Transverse colon (tissue), 3 donors: ENCODE measurements around the gene ZBTB7C.

Experiments
- EP300 ChIP-seq: sonication (generic); formaldehyde crosslinking; IDR thresholded peaks from one replicate; pipeline ENCODE4 v1.6.1; 2017; ENCODE audit warnings: antibody characterized with exemption, low read depth
- POLR2AphosphoS5 ChIP-seq, 3 donors: sonication (generic); formaldehyde crosslinking; IDR thresholded peaks; one replicate each; pipeline ENCODE4 v1.6.1; 2016; ENCODE audit warnings: antibody characterized with exemption in 3 of 3

- TF ChIP-seq EP300 (no peak), POLR2AphosphoS5 (IDR thresholded peaks at IDR 0.05) (no peak)
Measured at GRCh38 chr18:48159816-48160215, 249.4 kb downstream of the ZBTB7C start.
